ENCODE data around the gene ABHD2.

Gene ABHD2

DNA sequence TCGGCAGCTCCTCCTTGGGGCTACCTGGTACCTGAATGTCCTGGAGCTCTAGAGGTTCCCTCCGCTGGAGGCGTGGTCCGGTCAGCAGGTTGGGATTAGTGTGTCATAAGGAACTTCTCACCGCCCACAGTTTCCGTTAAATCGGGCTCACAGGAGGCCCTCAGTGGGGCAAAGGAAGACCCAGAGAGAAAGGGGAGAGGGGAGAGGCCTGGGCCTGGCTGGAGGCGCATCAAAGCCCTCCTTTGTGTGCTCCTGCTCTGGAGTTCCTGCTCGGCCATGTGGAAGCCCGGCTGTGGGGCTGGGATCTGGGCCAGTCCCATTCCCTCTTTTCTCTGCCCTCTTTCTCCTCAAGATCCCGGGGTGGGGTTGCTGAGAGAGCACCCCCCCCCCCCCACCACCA is 133.3 kb downstream of the ABHD2 start, which contains the start of gene RLBP1:
Gene RLBP1, minus strand, starts transcription at position 37 of the 400 bp plus-strand sequence. CDS start 2,604 bp downstream, outside the sequence.
- Histone ChIP-seq H3K27ac (ENCODE audit: low read length) (no peak within 1 kb of the TSS), H2AFZ (ENCODE audit: low read depth, low read length) (no peak within 1 kb of the TSS), H3K9ac (ENCODE audit: low read depth, low read length) (no peak within 1 kb of the TSS), H3K4me1 (ENCODE audit: insufficient read depth, low read length) (no peaks in the 10 kb centered on the region), H3K4me3 (ENCODE audit: low read depth in 1 of 2, low read length in 2 of 2) (no peak within 1 kb of the TSS), H4K20me1 (ENCODE audit: insufficient read depth, low read length) (no peaks in the 10 kb centered on the region), H3K27me3 (ENCODE audit: insufficient read depth, low read length, poor library complexity) (no peaks in the 10 kb centered on the region), H3K9me3 (ENCODE audit: insufficient read depth, low read length, severe bottlenecking) (no peaks in the 10 kb centered on the region), H3K36me3 (ENCODE audit: insufficient read depth, low read length) (no peaks in the 10 kb centered on the region), H3K79me2 (ENCODE audit: insufficient read depth, low read length) (no peaks in the 10 kb centered on the region), H3K4me2 (ENCODE audit: insufficient read depth, low read length) (no peak within 1 kb of the TSS)
- ATAC-seq (ENCODE audit: insufficient read depth, low read depth): no peak
- DNase-seq: no peak
- TF ChIP-seq, protein P1, sequence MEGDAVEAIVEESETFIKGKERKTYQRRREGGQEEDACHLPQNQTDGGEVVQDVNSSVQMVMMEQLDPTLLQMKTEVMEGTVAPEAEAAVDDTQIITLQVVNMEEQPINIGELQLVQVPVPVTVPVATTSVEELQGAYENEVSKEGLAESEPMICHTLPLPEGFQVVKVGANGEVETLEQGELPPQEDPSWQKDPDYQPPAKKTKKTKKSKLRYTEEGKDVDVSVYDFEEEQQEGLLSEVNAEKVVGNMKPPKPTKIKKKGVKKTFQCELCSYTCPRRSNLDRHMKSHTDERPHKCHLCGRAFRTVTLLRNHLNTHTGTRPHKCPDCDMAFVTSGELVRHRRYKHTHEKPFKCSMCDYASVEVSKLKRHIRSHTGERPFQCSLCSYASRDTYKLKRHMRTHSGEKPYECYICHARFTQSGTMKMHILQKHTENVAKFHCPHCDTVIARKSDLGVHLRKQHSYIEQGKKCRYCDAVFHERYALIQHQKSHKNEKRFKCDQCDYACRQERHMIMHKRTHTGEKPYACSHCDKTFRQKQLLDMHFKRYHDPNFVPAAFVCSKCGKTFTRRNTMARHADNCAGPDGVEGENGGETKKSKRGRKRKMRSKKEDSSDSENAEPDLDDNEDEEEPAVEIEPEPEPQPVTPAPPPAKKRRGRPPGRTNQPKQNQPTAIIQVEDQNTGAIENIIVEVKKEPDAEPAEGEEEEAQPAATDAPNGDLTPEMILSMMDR (IDR thresholded peaks at IDR 0.05; ENCODE audit: borderline replicate concordance, extremely low read depth, low read length, poor library complexity, severe bottlenecking): no peak
- TF ChIP-seq EZH2 (IDR thresholded peaks at IDR 0.05; ENCODE audit: borderline replicate concordance, low read depth, low read length, severe bottlenecking): no peak

DNA sequence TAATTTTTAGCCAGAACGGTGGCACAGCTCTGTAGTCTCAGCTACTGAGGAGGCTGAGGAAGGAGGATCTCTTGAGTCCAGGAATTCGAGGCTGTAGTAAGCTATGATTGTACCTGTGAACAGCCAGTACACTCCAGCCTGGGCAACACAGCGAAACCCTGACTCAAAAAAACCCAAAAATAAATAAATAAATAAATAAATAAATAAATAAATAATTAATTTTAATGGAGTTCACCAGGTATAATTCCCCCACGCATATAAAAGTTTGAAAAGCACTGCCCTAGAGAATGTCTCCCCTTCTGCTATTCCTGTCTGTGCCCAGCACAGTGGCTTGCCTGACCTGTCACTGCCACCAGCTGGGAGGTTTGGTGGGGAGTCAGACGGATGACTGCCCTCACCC is 137.3 kb downstream of the ABHD2 start:
- Histone ChIP-seq H3K9me3 (ENCODE audit: insufficient read depth, low read length, severe bottlenecking) (no peaks in the 10 kb centered on the region), H2AFZ (ENCODE audit: low read depth, low read length) (no peak overlapping the region), H4K20me1 (ENCODE audit: insufficient read depth, low read length) (no peaks in the 10 kb centered on the region), H3K27ac (ENCODE audit: low read length) (no peak overlapping the region), H3K27me3 (ENCODE audit: insufficient read depth, low read length, poor library complexity) (no peaks in the 10 kb centered on the region), H3K36me3 (ENCODE audit: insufficient read depth, low read length) (no peaks in the 10 kb centered on the region), H3K9ac (ENCODE audit: low read depth, low read length) (no peak overlapping the region), H3K79me2 (ENCODE audit: insufficient read depth, low read length) (no peaks in the 10 kb centered on the region), H3K4me1 (ENCODE audit: insufficient read depth, low read length) (no peaks in the 10 kb centered on the region), H3K4me2 (ENCODE audit: insufficient read depth, low read length) (no peak overlapping the region), H3K4me3 (ENCODE audit: low read depth in 1 of 2, low read length in 2 of 2) (no peak overlapping the region)
- ATAC-seq (ENCODE audit: insufficient read depth, low read depth) (no peak), DNase-seq (no peak)
- TF ChIP-seq, protein P1 (IDR thresholded peaks at IDR 0.05; ENCODE audit: borderline replicate concordance, extremely low read depth, low read length, poor library complexity, severe bottlenecking): no peak
- no peak for TF ChIP-seq EZH2 (IDR thresholded peaks at IDR 0.05; ENCODE audit: borderline replicate concordance, low read depth, low read length, severe bottlenecking)

DNA sequence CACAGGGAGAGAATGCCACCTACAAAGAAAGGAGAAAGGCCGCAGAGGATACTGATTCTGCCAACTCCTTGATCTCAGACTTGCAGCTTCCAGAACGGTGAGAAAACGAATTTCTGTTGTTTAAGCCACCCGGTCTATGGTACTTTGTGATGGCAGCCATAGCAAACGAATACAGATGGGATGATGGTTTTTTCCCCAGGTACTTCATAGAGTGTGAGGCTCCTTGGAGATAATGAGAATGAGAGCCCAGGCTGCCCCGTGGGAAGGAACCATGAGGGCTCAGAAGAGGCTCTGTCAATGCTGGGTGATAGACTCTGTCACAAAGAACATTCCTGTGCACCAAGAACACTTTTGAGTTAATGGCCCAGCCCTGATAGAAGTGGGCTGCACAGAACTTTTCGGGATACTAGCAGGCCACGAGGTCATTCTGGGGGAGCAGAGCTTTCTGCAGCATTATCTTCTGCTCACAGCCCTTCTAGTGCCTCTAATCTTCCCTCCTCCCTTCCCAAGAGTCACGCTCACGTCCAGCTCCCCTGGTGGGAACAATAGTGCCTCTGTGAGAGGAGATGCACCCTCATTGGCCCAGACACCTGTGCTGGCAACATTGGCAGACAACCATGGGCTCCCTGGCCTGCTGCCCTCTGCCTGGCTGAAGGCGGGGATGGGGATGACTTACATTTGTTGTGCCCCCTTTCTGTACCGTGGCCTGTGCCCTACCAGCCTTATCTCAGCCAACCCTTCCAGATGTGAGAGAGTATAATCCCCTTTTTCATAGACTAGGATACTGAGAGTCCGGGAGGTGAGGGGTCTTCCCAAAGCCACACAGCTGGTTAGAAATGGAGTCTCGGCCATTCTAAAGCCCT is 138.3 kb downstream of the ABHD2 start:
- H3K4me1 ChIP-seq (ENCODE audit: insufficient read depth, low read length): no peaks in the 10 kb centered on the region
- TF ChIP-seq, protein P1 (IDR thresholded peaks at IDR 0.05; ENCODE audit: borderline replicate concordance, extremely low read depth, low read length, poor library complexity, severe bottlenecking): no peak
- no peak for TF ChIP-seq EZH2 (IDR thresholded peaks at IDR 0.05; ENCODE audit: borderline replicate concordance, low read depth, low read length, severe bottlenecking)
- no peak for DNase-seq
- H3K4me2 ChIP-seq (ENCODE audit: insufficient read depth, low read length): no peak overlapping the region
- H3K36me3 ChIP-seq (ENCODE audit: insufficient read depth, low read length): no peaks in the 10 kb centered on the region
- H4K20me1 ChIP-seq (ENCODE audit: insufficient read depth, low read length): no peaks in the 10 kb centered on the region
- H2AFZ ChIP-seq (ENCODE audit: low read depth, low read length): no peak overlapping the region
- H3K27ac ChIP-seq (ENCODE audit: low read length): no peak overlapping the region
- H3K9me3 ChIP-seq (ENCODE audit: insufficient read depth, low read length, severe bottlenecking): no peaks in the 10 kb centered on the region
- H3K9ac ChIP-seq (ENCODE audit: low read depth, low read length): no peak overlapping the region
- ATAC-seq (ENCODE audit: insufficient read depth, low read depth): no peak
- no peaks in the 10 kb centered on the region for H3K79me2 ChIP-seq (ENCODE audit: insufficient read depth, low read length)
- no peaks in the 10 kb centered on the region for H3K27me3 ChIP-seq (ENCODE audit: insufficient read depth, low read length, poor library complexity)
- no peak overlapping the region for H3K4me3 ChIP-seq (ENCODE audit: low read depth in 1 of 2, low read length in 2 of 2)

Measured in DND-41 (cell line).